ENCODE data around the gene CBX3.
"Not testable (repeated sequence)": the region's sequence is repeated elsewhere in the genome, so short reads cannot be mapped to it uniquely, and the experiment has no call there.

The CBX3 gene

DNA sequence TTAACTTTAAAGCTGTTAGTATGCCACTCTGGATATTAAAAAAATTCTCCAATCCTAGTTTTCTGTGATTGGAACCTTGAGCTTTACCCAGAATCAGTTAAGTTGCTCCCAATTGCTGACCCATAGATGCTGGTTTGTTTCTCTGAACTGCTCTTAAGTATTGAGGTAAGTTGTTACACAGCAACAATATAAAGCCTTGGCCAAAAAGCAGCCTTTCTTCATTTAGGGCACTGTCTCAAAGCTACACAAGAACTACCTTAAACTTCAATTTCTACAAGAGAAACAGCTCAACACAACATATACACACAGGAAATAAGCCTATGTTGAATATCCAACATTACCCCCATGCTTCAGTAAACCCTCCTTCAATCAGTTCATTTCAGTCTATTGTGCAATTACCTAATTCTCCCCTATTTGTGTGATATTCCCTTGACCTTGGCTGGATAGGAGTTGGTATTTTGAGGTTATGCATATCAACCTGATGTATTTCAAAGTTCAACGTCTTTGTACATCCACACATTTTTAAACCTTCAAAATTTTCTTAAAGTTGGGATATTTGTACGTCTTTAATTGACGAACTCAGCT, 12.5 kb upstream of the CBX3 start:
- no peak for DNase-seq

DNA sequence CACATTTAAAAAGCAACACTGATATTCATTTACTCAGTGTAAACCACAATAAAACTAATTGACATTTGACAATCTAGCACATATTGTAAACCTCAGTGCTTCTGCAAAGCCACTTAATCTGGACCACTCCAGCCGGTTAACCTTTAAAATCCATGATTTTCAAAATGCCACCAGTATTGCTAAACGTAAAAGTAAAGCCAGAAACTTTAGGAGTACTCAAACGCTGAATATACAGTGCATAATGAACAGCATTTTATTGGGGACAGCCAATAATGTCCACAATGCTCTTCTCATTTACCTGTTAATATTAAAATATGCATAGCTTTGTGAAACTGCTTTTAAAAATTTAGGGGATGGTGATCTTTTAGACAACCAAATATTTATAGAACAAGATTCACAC, 11.8 kb upstream of the CBX3 start:
- DNase-seq: no peak

DNA sequence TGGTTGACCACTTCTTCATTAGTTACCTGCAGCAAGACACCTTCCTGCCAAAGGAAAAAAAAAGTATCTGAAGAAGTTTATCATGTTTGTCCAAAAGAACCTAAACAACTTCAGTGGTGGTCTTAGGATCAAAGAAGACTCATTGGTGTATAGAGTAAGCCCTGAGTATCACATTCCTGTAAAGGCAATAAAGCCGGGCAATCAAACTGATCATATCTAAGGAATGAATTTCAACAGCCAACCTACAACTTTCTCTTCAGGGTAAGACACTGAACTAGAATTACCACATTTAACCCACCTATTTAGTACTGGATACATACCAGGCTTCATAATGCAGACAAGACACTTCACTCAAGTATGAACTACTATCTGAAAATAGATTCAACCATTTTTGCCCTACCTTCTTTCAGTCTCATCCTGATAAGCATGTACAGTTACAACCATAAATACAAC, 11.1 kb upstream of the CBX3 start:
- no peak for DNase-seq

DNA sequence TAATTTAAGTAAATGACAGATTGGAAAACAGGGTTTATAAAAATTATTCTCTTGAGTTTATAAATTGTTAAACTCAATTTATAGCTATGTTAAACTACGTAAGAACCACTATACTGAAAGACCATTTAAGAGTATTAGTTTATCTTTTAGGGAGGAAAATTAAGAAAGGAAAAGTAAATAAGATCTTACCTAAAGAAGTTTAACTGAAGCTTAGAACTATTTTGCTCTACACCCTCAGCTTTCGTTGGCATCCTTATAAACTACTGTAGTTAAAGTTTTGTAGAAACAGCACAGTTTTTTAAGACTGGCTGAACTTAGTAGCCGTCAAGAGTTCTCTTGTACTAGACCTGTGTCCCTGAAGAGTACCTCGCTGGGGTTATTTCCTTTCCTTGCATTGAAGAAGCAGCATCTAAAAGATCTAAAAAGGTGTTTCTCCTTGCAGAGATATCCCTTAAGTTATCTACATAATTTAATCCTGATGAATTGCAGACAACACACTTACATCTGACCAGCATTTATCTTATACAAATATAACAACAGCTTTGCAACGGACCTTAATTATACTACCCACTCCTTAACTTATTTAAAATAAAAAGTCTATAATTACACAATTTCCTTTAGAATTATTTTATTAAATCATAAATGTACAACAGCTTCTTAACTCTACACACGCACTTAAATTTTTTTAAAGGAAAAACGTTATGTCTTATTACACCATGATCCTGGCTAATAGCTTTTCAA, 10.1 kb upstream of the CBX3 start:
- no peak for DNase-seq

DNA sequence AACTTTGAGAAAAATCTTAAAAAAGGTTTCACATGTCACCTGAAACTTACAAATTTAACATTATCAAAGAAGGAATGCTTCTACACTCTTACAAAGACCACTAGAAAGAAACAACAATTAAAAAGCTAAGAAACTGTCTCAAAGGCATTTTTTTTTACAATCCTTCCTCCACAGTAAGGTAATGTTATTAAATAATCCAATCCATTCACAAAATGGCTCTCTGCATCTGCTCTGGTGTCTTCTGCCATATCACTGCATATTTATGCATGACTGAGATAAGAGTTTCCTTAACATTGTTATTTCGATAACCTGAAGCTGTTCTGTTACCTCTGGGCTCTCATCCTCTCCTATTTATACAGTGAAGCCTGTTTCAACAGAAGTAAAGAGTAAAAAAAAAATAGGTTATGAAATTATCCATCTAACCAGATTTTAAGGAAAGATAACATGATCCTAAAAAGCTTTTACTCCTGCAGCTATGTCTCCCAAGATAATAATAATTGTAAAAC, 9.5 kb upstream of the CBX3 start:
- no peak for DNase-seq

DNA sequence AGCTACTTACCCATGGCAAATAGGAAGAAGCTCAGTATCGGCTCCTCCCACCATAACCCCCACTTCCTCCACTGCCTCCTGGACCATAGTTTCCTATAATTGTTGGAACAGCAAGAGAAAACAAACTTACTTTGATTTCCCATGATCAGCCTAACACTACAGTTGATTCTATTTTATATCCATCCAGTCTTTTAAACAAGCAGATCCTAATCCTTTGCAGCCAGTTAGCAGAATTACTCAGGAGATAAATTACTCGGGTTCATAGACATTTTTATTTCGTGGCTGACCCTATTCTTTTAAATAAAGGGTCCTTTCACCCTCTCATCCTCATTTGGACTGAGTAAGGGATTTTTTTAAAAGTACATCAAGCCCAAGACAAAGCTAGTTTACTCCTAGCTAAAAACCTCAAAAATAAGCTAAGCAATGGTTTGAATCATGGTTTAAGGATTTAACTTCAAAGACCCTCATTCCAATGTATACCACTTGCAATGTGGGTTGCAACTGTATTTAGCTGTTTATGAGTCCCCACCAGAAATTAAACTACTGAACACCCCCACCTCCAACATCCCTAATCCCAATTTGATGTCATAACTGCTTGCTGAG, 9.0 kb upstream of the CBX3 start:
- DNase-seq: no peak

DNA sequence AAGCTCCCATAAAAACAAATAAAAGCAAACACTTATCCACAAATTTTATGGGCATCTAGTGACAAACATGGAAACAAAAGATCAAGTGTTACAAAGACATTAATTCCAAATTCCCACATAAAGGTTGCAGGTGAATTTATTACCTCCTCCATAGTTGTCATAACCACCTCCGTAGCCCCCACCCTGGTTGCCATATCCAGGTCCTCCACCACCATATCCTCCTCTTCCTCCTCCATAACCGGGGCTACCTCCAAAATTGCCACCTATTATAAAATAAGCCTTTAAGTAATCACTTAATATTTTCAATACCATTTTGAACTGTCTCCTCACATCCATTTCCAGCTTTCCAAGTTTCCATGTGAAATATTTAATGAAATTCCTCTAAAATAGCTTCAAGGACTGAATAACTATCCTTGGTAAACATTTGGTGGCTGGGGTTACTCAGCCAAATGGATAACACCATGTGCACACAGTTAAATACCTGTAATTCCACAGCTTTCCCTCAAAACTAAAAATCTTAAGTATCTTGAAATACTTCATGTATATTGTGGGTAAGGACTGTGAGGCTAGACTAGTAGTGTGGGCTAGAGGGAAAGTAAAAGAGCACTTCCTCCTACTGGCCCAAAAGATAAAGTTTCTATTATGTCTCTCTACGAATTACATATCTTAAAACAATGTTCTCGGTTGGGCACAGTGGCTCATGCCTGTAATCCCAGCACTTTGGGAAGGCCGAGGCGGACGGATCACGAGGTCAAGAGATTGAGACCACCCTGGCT, 7.9 kb upstream of the CBX3 start:
- peak in 1 of 2 experiments; percentile 15 for DNase-seq

DNA sequence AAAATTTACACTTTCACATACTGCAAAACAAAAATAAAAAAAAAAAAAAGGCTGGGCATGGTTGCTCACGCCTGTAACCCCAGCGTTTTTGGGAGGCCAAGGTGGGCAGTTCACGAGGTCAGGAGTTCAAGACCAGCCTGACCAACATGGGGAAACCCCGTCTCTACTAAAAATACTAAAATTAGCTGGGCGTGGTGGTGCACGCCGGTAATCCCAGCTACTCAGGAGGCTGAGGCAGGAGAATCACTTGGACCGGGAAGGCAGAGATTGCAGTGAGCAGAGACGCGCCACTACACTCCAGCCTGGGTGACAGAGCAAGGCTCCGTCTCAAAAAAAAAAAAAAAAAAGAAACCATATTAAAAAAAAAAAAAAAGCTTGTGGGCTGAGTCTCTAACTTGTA, 6.8 kb upstream of the CBX3 start:
- DNase-seq: not testable (repeated sequence)

DNA sequence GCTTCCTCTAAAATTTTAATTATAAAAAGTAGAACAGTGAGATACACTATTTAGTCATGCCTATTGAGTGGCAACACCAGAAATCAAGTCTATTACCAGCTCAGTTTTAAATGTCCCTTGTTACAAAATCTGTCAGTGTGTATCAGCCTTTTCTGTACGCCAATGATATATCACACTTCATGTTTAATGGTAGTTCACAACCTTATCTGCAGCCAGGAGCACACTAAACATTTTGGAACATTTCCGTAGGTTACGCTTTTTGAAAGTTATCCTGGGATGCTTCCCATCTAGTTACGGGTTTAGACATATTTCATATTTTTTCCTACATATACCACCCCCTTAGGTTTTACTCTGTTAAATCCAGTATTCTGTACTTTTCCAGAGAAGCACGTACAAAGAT, 6.4 kb upstream of the CBX3 start:
- DNase-seq: no peak

DNA sequence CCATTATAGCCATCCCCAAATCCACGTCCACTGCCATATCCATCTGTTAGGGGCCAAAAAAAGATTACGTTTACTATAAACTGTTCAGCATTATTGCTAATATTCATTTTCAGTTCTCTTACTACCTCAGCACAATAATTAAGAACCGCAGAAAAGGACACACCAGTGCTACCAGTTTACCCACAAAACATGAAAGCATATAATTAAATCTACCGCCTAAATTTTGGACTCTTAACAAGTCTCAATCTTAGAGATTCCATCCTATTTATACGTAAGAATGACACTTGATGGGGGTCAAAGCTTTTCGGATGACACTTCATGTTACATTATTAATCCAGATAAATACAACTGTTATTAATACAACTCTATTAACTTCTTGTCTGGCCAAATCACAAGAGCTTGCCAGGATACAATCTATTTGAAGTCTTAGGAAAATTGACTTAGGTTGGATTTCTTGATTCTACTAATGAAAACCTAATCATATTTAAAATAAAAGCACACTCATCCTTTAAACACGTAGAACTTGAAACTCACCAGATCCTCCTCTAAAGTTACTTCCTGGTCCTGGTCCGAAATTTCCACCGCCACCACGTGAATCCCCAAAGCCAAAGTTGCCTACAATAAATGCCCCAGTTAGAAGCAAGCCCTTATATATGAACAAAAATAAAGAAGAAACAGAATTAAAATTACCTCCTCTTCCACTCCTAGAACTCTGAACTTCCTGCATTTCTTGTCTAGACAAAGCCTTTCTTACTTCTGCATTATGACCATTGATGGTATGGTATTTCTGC, 5.5 kb upstream of the CBX3 start:
- DNase-seq: peak in 1 of 2 experiments; percentile 20

DNA sequence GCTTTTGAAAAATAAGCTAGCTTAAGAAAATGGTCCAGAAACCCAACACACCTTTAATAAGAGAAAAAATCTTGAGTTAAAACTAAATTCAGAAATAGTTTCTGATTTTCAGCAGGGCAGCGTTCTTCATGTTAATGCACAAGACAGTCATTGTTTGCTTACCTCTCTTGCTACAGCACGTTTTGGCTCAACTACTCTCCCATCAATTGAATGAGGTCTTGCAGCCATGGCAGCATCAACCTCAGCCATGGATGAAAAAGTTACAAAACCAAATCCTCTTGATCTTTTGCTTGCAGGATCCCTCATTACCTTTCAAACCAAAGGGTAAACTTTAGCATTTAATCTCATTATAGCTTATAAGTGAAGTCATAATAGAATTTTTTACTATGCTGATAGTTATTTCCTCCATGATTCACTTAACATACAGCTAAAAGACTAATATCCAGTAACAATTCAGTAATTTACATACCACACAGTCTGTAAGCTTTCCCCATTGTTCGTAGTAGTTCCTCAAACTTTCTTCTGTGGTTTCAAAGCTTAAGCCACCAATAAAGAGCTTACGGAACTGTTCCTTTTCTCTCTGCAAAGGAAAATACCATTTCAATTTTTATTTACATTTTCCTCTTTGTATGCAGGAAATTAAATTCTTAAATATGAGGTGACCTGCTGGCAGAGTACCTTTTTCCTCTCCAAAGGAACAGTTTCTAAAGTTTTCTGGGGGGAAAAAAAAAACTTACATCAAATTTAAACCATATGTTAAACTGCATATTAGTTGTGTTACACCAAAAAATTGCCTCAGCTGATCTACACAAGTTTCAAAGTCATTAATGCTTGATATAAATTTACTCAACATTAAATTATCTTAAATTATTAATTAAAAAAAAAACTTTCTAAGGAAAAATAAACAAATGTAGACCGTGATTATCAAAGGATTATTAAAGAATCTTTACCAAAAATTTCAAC, 4.1 kb upstream of the CBX3 start:
- peak; percentile 82 to 89 for DNase-seq

DNA sequence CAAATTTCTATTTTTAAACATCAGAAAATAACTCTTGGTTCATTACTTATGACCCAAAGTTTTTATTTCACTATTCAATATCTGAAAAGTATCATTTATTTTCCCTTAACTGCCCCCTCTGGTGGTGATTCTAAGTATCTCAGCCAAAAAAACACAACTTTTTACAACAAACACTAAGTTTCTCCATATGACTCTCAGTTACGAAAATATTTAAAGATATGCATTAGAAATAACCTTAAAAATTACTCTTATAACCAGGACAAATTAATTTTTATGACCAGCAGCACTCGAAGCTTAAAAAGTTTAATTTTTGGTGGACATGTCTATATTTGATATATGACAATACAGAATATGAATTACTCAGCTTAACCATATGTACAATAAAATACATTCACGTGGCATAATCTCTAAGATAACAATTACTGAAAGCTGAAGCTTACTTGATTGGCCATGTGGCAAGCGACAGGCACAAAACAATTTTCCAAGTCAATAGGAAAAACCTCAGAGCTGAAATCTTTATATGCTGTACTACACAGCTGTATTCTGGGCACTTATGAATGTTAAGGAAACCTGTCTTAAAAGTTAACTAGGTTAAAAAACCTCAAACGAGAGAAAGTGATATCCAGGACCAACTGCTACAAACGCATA, 3.3 kb upstream of the CBX3 start:
- peak; percentile 40 to 55 for DNase-seq

DNA sequence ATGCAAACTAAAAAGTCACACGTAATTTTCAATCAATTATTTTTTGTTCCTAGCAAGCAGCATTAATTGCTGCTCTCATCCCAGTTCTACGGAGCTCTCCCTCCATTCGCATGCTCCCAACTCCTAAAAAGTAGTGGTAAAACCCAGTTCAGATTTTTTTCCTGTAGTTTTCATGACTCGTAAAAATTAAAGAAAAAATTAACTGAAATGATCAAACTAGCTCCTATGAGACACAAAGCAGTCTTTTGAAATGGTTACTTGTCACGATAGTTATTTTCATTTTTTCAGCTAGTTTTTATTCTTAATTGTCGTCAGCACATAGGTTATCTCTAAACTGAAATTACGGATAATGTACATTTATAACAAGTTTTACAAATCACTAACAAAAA, 2.8 kb upstream of the CBX3 start:
- DNase-seq: no peak

DNA sequence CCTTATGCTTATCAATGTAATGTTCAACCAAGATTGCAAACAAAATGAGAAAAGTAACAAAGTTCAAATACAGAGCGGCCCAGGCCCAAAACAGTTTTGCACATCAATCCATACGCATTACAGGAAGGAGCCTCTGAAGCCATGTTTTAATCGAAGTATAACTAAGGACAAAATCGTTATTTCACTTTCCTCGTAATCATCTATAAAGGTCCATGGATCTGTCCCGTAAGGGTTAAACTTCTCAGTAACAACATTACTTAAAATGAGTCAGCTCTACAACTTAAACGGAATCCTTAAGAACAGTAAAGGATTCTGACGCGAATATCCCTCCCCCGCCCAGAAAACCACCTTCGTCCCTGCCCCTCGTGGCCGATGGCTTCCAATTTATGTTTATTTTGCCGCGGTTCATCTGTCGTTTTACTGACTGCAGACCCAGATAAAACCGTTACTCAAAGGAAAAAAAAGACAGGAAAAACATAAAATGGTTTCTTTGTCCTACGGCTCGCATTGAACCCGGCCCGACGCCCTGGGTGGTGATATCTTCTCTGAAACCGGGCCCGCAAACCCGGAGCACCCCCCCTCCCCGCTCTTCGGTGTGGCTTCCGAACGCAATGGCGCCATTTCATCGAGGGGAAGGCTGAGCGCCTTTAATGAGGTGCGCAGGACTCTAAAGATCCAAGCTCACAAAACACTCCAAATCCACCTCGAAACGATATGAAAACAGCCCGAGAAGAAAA, 2.1 kb upstream of the CBX3 start:
- peak; percentile 47 to 59 for DNase-seq

DNA sequence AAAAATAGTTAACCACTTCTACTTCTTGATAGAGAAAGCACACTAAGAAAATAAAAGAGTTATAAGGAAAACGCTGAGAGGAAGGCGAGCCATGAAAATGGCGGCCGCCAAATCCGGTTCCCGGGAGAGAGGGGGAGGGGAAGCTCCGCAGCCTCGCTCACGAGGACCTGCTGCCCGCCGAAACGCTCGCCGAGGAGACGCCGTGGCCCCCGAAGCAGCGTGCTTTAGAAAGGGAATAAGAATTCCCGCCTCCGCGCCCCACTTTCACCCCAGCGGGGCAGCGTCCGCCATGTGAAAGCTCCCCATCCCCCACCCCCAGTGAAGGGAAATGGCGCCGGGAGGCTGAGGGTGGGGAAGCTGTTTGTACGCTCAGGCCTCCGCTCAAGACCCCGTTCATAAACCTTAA, 1.5 kb upstream of the CBX3 start:
- peak; percentile 45 to 59 for DNase-seq

DNA sequence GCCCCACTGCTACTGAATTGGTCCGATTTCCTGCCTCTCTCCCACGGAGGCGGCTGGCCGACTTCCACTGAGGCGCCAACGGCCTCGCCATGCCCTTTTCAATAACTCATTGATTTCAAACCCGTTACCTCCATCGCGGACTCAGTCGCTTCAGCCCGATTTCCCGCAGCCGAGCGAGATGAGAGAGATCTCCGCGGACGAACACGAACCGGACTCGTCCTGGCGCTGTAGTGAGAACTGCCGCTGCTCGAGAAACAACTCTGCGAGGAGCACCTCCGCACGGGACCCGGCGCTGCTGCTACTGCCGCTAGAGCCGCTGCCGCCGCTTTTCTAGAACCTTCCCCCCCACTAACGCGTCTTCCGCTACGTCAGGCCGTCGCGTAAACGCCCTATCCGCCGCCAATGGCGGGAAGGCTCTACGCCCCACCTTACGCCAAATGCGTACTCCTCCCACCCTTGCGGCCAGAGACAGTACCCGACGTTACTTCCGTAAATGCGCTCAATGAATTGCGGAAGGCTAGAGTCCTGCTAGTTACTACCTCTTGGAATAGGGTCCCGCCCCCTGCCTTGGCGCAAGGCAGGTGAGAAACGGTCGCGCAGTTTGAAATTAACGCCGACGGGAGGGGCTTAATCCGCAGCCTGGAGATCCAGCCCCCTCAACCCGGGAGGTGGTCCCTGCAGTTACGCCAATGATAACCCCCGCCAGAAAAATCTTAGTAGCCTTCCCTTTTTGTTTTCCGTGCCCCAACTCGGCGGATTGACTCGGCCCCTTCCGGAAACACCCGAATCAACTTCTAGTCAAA, 900 bp upstream of the CBX3 start, which contains the start of gene HNRNPA2B1:
TSS of gene HNRNPA2B1 (minus strand) at position 303 of the 803 bp plus-strand sequence. CDS start at position 134, 169 bp downstream.
- DNase-seq: peak; percentile 95 to 98

DNA sequence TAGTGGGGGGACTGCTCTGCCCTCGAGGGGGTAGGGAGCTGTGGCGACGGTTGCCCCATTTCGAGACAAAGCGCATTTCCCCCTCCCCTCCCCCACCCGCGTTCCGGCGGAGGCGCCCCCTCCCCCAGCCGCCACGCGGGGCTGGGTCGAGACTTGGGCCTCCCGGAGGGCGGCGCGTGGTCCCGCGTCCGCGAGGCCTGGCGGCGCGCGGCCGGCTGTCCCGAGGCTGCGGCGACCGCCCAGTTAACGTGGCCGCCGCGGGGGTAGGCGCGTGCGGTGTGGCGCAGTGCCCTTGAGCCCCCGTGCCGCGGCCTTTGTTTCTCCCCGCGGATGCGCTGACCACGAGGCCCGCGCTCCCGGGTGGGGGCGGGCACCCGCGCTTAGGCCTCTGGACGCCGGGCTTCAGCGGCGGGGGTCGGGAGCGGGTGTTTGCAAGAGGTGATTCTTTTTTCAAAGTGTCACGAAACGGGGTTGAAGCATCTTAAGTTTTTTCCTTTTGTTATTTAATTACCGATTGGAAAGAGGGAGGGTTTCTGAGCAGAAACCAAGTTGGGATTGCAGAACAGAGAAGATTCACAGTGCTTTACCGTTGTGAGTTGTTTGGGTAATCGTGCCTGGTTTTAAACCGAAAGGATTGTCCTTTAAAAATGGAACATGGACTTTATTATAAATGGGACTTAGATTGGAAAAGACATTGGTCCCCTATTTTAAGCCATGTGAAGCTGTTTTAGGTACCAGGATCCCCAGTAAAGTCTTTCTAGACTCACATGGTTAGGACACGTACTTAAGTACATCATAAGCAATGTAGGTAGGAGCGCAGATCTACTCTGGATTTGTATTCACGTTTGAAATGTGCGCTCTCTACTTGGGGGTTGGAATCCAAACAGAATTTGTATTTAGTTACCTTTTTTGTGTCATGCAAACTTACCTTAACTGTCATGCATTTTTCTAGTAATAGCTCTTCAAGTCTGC, 760 bp downstream of the CBX3 start:
- no peak for DNase-seq

DNA sequence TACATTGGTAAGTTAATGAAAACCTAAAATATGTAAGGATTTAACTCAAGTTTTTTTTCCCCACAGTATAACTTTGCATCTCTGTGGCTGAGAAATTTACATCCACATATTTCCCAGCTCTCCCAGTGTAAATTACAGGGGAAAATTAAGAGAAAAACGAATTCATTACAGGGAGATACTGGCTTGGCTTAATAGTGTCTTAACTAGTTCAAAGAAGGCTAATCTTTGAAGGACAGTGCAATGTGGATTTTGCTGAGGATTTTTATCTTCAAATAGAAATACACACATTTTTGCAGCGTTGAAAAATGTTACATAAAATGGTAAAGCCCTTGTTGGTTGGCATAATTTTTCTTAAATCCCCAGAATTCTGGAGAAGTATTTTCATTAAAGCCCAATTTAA, 1.5 kb downstream of the CBX3 start:
- DNase-seq: no peak

Measured in AML-193 (cell line).